ENCODE results near the gene GRB10.
"Not testable (repeated sequence)": the region's sequence is repeated elsewhere in the genome, so short reads cannot be mapped to it uniquely, and the experiment has no call there.

GRB10 gene

GRCh38 chr7:50580057-50580456, 202.6 kb downstream of the GRB10 start:
- H3K4me3 ChIP-seq (ENCODE audit: low read depth, low read length) = no peak overlapping the region
- no peak for DNase-seq (ENCODE audit: low read depth)
- no peak for TF ChIP-seq CTCF (IDR thresholded peaks at IDR 0.05; ENCODE audit: low read depth, low read length, missing control alignments)

- not testable (repeated sequence) for DNase-seq (ENCODE audit: low read depth); H3K4me3 ChIP-seq (ENCODE audit: low read depth, low read length)
Observed at GRCh38 chr7:50578105-50578504, 204.6 kb downstream of the GRB10 start.

GRCh38 chr7:50577569-50577968, 205.1 kb downstream of the GRB10 start:
- H3K4me3 ChIP-seq (ENCODE audit: low read depth, low read length) = no peak overlapping the region
- no peak for TF ChIP-seq CTCF (IDR thresholded peaks at IDR 0.05; ENCODE audit: low read depth, low read length, missing control alignments)
- DNase-seq (ENCODE audit: low read depth) = no peak

GRCh38 chr7:50576388-50576787, 206.3 kb downstream of the GRB10 start:
- not testable (repeated sequence) for H3K4me3 ChIP-seq (ENCODE audit: low read depth, low read length); DNase-seq (ENCODE audit: low read depth)

- no peak for TF ChIP-seq CTCF (IDR thresholded peaks at IDR 0.05; ENCODE audit: low read depth, low read length, missing control alignments)
- no peak overlapping the region for H3K4me3 ChIP-seq (ENCODE audit: low read depth, low read length)
- DNase-seq (ENCODE audit: low read depth) = no peak
Observed at GRCh38 chr7:50567715-50568261, 214.9 kb downstream of the GRB10 start.

GRCh38 chr7:50565977-50566376, 216.7 kb downstream of the GRB10 start:
- no peak overlapping the region for H3K4me3 ChIP-seq (ENCODE audit: low read depth, low read length)
- no peak for TF ChIP-seq CTCF (IDR thresholded peaks at IDR 0.05; ENCODE audit: low read depth, low read length, missing control alignments)
- no peak for DNase-seq (ENCODE audit: low read depth)

GRCh38 chr7:50565559-50565916, 217.2 kb downstream of the GRB10 start:
- TF ChIP-seq CTCF (IDR thresholded peaks at IDR 0.05; ENCODE audit: low read depth, low read length, missing control alignments) = no peak
- H3K4me3 ChIP-seq (ENCODE audit: low read depth, low read length) = no peak overlapping the region
- no peak for DNase-seq (ENCODE audit: low read depth)

GRCh38 chr7:50564640-50565558, 217.8 kb downstream of the GRB10 start, which contains the start of gene DDC:
Gene DDC (minus strand): TSS chr7:50565405. CDS start chr7:50544085, 21,320 bp downstream.
- no peak within 1 kb of the TSS for H3K4me3 ChIP-seq (ENCODE audit: low read depth, low read length)
- DNase-seq (ENCODE audit: low read depth) = no peak

More at GRCh38 chr7:50564640-50565558, 217.8 kb downstream of the GRB10 start, which contains the start of gene DDC:
- no peak for TF ChIP-seq CTCF (IDR thresholded peaks at IDR 0.05; ENCODE audit: low read depth, low read length, missing control alignments)

Measured in GM12864 (cell line).